NB4 (cell line): ENCODE measurements around the gene WFDC9.

Source experiments
- MYC ChIP-seq: IDR thresholded peaks from 2 replicates; pipeline ENCODE4 v1.6.1; 2011; ENCODE audit warnings: low read depth, low read length
- POLR2A ChIP-seq: IDR thresholded peaks from 2 replicates; pipeline ENCODE4 v1.6.1; 2011; ENCODE audit warnings: mild to moderate bottlenecking; ENCODE audit not compliant: insufficient read length; ENCODE audit errors: extremely low read depth
- TF ChIP-seq, protein P1 (sequence below): IDR thresholded peaks from one replicate; pipeline ENCODE4 v1.5.1; 2012; ENCODE audit warnings: low read depth, low read length

DNA sequence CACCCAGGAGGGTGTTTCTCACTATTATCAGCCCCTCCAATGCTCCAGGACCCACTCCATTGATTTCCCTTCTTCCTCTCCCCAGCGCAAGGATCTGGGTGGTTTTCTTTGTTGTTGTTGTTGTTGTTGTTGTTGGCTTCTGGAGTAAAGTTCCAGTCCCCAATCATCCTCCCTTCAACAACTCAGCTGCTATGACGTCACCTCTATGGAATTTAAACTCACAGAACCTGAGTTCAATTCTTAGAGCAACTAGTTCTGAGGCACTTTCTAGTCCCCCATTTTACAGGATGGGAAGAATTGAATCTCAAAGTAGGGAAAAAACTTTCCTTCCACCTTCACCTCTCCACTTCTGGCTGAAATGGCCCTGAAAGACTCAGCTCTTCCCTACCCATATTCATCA, 42.3 kb downstream of the WFDC9 start:
- TF ChIP-seq, protein P1, sequence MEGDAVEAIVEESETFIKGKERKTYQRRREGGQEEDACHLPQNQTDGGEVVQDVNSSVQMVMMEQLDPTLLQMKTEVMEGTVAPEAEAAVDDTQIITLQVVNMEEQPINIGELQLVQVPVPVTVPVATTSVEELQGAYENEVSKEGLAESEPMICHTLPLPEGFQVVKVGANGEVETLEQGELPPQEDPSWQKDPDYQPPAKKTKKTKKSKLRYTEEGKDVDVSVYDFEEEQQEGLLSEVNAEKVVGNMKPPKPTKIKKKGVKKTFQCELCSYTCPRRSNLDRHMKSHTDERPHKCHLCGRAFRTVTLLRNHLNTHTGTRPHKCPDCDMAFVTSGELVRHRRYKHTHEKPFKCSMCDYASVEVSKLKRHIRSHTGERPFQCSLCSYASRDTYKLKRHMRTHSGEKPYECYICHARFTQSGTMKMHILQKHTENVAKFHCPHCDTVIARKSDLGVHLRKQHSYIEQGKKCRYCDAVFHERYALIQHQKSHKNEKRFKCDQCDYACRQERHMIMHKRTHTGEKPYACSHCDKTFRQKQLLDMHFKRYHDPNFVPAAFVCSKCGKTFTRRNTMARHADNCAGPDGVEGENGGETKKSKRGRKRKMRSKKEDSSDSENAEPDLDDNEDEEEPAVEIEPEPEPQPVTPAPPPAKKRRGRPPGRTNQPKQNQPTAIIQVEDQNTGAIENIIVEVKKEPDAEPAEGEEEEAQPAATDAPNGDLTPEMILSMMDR, result no peak
- no peak for TF ChIP-seq POLR2A
- no peak for TF ChIP-seq MYC
